GM12872 (cell line): ENCODE results near the gene SRMS.

Experiments used
- CTCF ChIP-seq: IDR thresholded peaks from 3 replicates; pipeline ENCODE4 v1.5.1; 2011; ENCODE audit warnings: low read depth, mild to moderate bottlenecking, low read length, moderate library complexity; ENCODE audit not compliant: insufficient read depth

SRMS gene

DNA sequence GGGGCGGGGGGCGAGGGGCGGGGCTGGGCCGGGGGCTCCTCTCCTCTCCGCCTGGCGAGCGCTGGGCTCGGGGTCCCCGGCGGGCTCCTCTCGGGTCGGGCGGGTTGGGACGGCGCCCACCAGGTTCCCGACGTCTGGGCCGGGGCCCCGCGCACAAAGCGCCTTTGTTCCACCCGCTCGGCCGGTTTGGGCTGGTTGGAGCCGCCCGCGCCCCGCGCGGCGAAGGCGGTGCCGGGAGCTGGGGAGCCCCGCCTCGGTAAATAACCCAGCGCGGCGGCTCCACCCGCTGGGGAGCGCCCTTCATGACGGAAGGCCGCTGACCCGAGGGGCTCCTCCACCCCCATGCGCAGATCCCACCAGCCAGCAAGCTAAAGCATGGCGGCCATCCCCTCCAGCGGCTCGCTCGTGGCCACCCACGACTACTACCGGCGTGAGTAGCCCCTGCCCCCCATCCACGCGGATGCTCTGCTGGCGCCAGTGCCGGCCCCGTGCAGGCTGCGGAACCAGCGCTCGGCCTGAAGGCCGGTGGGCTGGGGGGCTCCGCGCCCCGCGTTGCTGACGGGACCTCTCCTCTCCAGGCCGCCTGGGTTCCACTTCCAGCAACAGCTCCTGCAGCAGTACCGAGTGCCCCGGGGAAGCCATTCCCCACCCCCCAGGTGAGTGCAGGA lies 26.5 kb downstream of the SRMS start:
- TF ChIP-seq CTCF = 0 out of 3 replicates have a peak, but pooled peaks have one; percentile 23

GRCh38 chr20:63520504-63520933 lies 27.0 kb downstream of the SRMS start, which contains the start of gene PPDPF:
Gene PPDPF (plus strand): TSS chr20:63520765. CDS start chr20:63521309, 544 bp downstream.
- TF ChIP-seq CTCF = no peak

DNA sequence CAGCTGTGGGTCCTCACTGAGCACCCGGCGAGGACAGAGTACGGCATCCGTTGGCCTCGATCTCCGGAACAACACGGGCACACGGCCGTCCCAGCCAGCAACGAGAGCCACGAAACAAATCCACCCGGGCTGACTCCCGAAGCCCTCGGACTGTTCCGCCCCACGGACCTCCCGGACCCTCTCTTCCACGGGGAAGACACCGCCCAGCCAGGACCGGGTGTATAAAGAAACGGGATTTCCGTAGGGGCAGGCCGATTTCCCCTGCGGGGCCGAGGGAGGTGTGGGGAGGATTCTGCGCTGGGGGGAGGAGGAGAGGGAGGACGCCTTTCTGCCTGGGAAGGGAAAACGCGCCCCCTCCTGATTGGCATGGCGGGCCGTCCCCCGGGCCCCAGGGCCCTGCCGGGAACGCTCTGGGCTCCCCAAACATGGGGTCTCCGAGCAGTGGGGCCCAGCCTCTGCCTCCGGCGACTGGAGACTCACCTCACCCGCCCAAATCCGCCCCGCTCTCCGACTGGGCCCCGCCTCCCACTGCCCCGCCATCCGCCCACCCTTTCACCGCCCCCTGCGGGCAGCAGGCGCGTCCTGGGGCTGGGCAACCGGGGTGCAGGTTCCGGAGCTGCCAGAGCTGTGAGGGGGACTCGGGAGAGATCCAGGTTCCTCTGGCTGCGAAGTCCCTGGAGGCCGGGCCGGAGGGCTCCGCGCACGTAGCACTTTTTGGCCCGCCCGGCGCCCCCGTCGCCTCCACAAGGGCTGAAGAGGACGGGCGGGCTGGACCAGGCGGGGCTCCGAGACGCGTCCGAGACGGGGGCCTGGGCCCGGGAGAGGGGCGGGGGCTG lies 27.7 kb downstream of the SRMS start:
- no peak for TF ChIP-seq CTCF

- no peak for TF ChIP-seq CTCF
Observed at GRCh38 chr20:63518946-63519667, 28.4 kb downstream of the SRMS start.

GRCh38 chr20:63518351-63518861 lies 29.1 kb downstream of the SRMS start:
- TF ChIP-seq CTCF = 0 out of 3 replicates have a peak, but pooled peaks have one; percentile 11

DNA sequence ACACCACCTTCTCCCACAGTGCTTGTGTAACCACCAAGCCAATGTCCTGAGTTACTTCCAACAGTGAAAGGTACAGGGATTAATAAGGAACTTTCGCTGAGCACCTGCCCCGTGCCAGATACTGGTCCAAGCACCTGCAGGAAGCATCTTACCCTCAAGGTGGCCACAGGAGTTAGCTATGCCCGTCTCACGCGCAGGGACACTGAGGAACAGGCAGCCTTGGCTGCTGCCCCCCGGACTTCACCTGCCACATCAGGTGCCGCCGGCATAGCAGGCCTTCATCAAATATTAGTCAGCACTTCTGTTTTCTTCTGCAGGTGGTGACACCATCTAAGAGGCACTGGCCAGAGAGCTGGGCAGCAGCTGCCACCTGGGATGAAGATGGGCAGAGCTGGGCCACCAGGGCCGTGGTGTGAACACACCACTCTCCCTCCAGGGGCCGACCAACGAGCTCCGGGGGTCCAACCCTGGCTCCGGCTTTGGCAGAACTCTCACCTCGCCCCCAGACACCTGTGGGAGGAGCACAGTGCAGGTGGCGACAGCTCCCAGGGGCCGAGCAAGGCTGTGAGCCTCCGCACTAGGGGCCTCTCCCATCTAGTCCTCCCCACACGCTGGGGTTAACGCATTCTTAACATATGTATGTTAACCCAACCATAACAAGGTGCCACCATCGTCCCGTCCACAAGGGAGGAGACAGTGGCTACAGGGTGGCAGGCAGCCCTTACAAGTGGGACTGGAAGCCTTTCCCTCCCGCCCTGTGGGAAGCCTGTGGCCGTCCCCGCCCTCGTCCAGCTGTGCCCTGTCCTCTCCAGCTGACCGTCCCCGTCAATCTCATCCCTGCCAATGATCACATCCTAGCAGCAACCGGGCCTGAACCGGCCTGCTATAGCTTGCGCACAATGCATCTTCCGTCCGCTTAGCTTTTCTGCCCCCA lies 29.9 kb downstream of the SRMS start:
- TF ChIP-seq CTCF = no peak
